Uterus (tissue), 2 donors: Measurements from ENCODE around the gene UBE2D3.

Source experiments
- CTCF ChIP-seq, 4 experiments: fragments of 200-600 bp in 2 of 4; fragments of 450-650 bp in 2 of 4; sonication (generic) in 2 of 4; IDR thresholded peaks; one replicate each; pipeline ENCODE4 v1.5.1; 2016 to 2019; ENCODE audit warnings: antibody characterized with exemption in 4 of 4, mild to moderate bottlenecking in 2 of 4, moderate library complexity in 1 of 4
- POLR2A ChIP-seq, 2 donors: fragments of 450-650 bp; IDR thresholded peaks; one replicate each; pipeline ENCODE4 v1.6.1; 2016; ENCODE audit warnings: antibody characterized with exemption in 2 of 2, mild to moderate bottlenecking in 1 of 2, moderate library complexity in 1 of 2

- TF ChIP-seq CTCF (IDR thresholded peaks at IDR 0.05) (no peak), POLR2A (IDR thresholded peaks at IDR 0.05) (no peak)
These were observed 9.6 kb downstream of the UBE2D3 start for GRCh38 chr4:102817613-102818268.
